Spleen (tissue), 7 donors: ENCODE measurements around the gene PSMG3.

ENCODE experiments used
- POLR2AphosphoS5 ChIP-seq, 3 donors: sonication (generic); formaldehyde crosslinking; IDR thresholded peaks; one replicate each; pipeline ENCODE4 v1.5.1; 2017; ENCODE audit warnings: antibody characterized with exemption in 3 of 3
- TF ChIP-seq, protein P1 (sequence below), 11 experiments: fragments of 200-600 bp in 7 of 11; fragments of 450-650 bp in 4 of 11; sonication (generic) in 4 of 11; IDR thresholded peaks in 8 of 11; conservative IDR thresholded peaks in 3 of 11; 1 replicate in 7 of 11; 2 replicates in 4 of 11; pipeline versions ENCODE4 v1.4.0 to v1.8.0; 2016 to 2021; ENCODE audit warnings: antibody characterized with exemption in 11 of 11, inconsistent platforms in 4 of 11, mild to moderate bottlenecking in 1 of 11
- donor health status: DM: no; HTN: no; CAD: no; lungs with moderate emphysema.
- donor health status: DM: no; HTN: no; CAD: no.
- donor health status: DM: no; HTN: no; CAD: no.

DNA sequence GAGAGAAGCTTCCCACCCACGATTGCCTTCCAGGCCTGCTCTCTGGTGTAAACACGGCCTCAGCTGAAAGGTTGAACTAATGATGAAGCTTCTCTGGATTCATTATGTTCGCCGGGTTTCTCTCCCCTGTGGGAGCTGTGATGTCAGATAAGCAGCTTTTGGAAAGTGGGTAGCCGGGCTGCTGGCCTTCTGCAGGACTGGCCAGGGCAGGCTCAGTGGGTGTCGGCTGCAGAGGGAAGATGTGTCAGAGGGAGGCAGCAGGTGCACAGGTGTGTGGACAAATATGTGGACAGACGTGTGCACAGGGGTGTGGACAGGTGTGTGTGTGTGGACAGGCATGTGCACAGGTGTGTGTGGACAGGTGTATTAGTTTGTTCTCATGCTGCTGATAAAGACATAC is 28.5 kb upstream of the PSMG3 start:
- TF ChIP-seq POLR2AphosphoS5 (IDR thresholded peaks at IDR 0.05) = no peak
- TF ChIP-seq, protein P1, sequence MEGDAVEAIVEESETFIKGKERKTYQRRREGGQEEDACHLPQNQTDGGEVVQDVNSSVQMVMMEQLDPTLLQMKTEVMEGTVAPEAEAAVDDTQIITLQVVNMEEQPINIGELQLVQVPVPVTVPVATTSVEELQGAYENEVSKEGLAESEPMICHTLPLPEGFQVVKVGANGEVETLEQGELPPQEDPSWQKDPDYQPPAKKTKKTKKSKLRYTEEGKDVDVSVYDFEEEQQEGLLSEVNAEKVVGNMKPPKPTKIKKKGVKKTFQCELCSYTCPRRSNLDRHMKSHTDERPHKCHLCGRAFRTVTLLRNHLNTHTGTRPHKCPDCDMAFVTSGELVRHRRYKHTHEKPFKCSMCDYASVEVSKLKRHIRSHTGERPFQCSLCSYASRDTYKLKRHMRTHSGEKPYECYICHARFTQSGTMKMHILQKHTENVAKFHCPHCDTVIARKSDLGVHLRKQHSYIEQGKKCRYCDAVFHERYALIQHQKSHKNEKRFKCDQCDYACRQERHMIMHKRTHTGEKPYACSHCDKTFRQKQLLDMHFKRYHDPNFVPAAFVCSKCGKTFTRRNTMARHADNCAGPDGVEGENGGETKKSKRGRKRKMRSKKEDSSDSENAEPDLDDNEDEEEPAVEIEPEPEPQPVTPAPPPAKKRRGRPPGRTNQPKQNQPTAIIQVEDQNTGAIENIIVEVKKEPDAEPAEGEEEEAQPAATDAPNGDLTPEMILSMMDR (IDR thresholded peaks at IDR 0.05 in 8 of 11, conservative IDR thresholded peaks at IDR 0.05 in 3 of 11) = no peak
